Mucosa of rectum (tissue), 2 donors: ENCODE data around the gene GIMAP4.
"Not testable (repeated sequence)": the region's sequence is repeated elsewhere in the genome, so short reads cannot be mapped to it uniquely, and the experiment has no call there.

ENCODE experiments used
- H3K27ac ChIP-seq, 2 donors: one replicate each; pipeline ENCODE4 v1.7.0; 2013; ENCODE audit warnings: inconsistent platforms in 2 of 2, low read depth in 2 of 2, low read length in 2 of 2
- H3K27me3 ChIP-seq, 2 donors: one replicate each; pipeline ENCODE4 v1.7.0; 2013; ENCODE audit warnings: low read length in 2 of 2; ENCODE audit not compliant: control insufficient read depth in 2 of 2, insufficient read depth in 2 of 2
- H3K36me3 ChIP-seq, 2 donors: one replicate each; pipeline ENCODE4 v1.7.0; 2013; ENCODE audit warnings: low read length in 2 of 2; ENCODE audit not compliant: control insufficient read depth in 2 of 2, insufficient read depth in 2 of 2
- H3K4me1 ChIP-seq, 2 donors: one replicate each; pipeline ENCODE4 v1.7.0; 2013; ENCODE audit warnings: low read length in 2 of 2, mild to moderate bottlenecking in 1 of 2; ENCODE audit not compliant: control insufficient read depth in 2 of 2, insufficient read depth in 2 of 2
- H3K4me3 ChIP-seq, 2 donors: one replicate each; pipeline ENCODE4 v1.7.0; 2013; ENCODE audit warnings: low read length in 2 of 2
- H3K9ac ChIP-seq, 2 donors: one replicate each; pipeline ENCODE4 v1.7.0; 2013; ENCODE audit warnings: low read length in 2 of 2, low read depth in 1 of 2, mild to moderate bottlenecking in 1 of 2
- H3K9me3 ChIP-seq, 2 donors: one replicate each; pipeline ENCODE4 v1.7.0; 2013; ENCODE audit warnings: low read length in 2 of 2; ENCODE audit not compliant: control insufficient read depth in 2 of 2
- donor health status: healthy.
- donor health status: Normal muscosa, but diverticular disease.

The GIMAP4 gene

GRCh38 chr7:150610233-150610632, 43.0 kb downstream of the GIMAP4 start:
- H3K9ac ChIP-seq = no peak overlapping the region
- no peaks in the 10 kb centered on the region for H3K9me3 ChIP-seq
- no peaks in the 10 kb centered on the region for H3K36me3 ChIP-seq
- no peak overlapping the region for H3K4me3 ChIP-seq
- no peaks in the 10 kb centered on the region for H3K4me1 ChIP-seq
- no peak overlapping the region for H3K27ac ChIP-seq
- no peaks in the 10 kb centered on the region for H3K27me3 ChIP-seq

- Histone ChIP-seq H3K9ac (no peak overlapping the region), H3K27ac (no peak overlapping the region), H3K9me3 (no peaks in the 10 kb centered on the region), H3K4me3 (no peak overlapping the region), H3K36me3 (no peaks in the 10 kb centered on the region), H3K4me1 (no peaks in the 10 kb centered on the region), H3K27me3 (no peaks in the 10 kb centered on the region)
Measured at GRCh38 chr7:150612925-150613324, 45.7 kb downstream of the GIMAP4 start.

- no peak overlapping the region for H3K4me3 ChIP-seq
- no peak overlapping the region for H3K27ac ChIP-seq
- no peak overlapping the region for H3K9ac ChIP-seq
- H3K27me3 ChIP-seq = no peaks in the 10 kb centered on the region
- no peaks in the 10 kb centered on the region for H3K9me3 ChIP-seq
- H3K4me1 ChIP-seq = no peaks in the 10 kb centered on the region
- H3K36me3 ChIP-seq = no peaks in the 10 kb centered on the region
Measured at GRCh38 chr7:150613880-150614279, 46.7 kb downstream of the GIMAP4 start.

GRCh38 chr7:150614426-150614825, 47.2 kb downstream of the GIMAP4 start:
- H3K36me3 ChIP-seq, H3K9me3 ChIP-seq, H3K4me3 ChIP-seq, H3K9ac ChIP-seq, H3K27ac ChIP-seq, H3K4me1 ChIP-seq, H3K27me3 ChIP-seq: not testable (repeated sequence)

GRCh38 chr7:150615221-150615755, 48.1 kb downstream of the GIMAP4 start:
- H3K27me3 ChIP-seq, H3K36me3 ChIP-seq, H3K27ac ChIP-seq, H3K9me3 ChIP-seq, H3K4me1 ChIP-seq, H3K9ac ChIP-seq, H3K4me3 ChIP-seq: not testable (repeated sequence)

- no peaks in the 10 kb centered on the region for H3K4me1 ChIP-seq
- H3K9me3 ChIP-seq = no peaks in the 10 kb centered on the region
- H3K9ac ChIP-seq = no peak overlapping the region
- no peak overlapping the region for H3K27ac ChIP-seq
- H3K36me3 ChIP-seq = no peaks in the 10 kb centered on the region
- no peaks in the 10 kb centered on the region for H3K27me3 ChIP-seq
- H3K4me3 ChIP-seq = no peak overlapping the region
Measured at GRCh38 chr7:150620061-150620460, 52.9 kb downstream of the GIMAP4 start.

- Histone ChIP-seq H3K4me3 (no peak overlapping the region), H3K27me3 (no peaks in the 10 kb centered on the region), H3K4me1 (no peaks in the 10 kb centered on the region), H3K9me3 (no peaks in the 10 kb centered on the region), H3K36me3 (no peaks in the 10 kb centered on the region), H3K9ac (no peak overlapping the region), H3K27ac (no peak overlapping the region)
Measured at GRCh38 chr7:150620617-150621371, 53.6 kb downstream of the GIMAP4 start.

GRCh38 chr7:150621376-150621775, 54.2 kb downstream of the GIMAP4 start:
- Histone ChIP-seq H3K9ac (no peak overlapping the region), H3K4me1 (no peaks in the 10 kb centered on the region), H3K36me3 (no peaks in the 10 kb centered on the region), H3K9me3 (no peaks in the 10 kb centered on the region), H3K27ac (no peak overlapping the region), H3K27me3 (no peaks in the 10 kb centered on the region), H3K4me3 (no peak overlapping the region)
